ENCODE measurements around the gene CEP131.

DNA sequence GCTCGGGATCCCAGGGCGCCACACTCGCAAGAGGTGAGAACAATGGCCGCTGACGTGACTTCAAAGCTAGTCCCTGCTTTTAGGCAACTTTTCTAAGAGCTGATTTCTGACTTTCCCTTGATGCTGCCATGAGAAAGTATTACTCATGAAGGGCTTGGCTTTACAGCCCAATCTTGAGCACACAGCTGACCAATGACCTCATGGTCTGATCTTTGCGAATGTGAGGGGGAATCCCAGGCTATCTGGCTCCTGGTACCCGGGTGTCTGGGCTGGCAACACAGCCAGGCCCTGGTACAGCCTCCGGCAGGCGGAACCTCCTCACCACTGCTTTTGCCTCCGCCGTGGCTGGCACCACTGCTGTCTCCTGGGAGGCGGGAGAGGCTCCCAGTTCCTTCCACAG lies 33.9 kb upstream of the CEP131 start:
- TF ChIP-seq, protein P1, sequence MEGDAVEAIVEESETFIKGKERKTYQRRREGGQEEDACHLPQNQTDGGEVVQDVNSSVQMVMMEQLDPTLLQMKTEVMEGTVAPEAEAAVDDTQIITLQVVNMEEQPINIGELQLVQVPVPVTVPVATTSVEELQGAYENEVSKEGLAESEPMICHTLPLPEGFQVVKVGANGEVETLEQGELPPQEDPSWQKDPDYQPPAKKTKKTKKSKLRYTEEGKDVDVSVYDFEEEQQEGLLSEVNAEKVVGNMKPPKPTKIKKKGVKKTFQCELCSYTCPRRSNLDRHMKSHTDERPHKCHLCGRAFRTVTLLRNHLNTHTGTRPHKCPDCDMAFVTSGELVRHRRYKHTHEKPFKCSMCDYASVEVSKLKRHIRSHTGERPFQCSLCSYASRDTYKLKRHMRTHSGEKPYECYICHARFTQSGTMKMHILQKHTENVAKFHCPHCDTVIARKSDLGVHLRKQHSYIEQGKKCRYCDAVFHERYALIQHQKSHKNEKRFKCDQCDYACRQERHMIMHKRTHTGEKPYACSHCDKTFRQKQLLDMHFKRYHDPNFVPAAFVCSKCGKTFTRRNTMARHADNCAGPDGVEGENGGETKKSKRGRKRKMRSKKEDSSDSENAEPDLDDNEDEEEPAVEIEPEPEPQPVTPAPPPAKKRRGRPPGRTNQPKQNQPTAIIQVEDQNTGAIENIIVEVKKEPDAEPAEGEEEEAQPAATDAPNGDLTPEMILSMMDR (conservative IDR thresholded peaks at IDR 0.05; ENCODE audit: low read depth, low read length), result no peak
- TF ChIP-seq FOS (IDR thresholded peaks at IDR 0.05; ENCODE audit: low read depth, low read length) (no peak), POLR2A (IDR thresholded peaks at IDR 0.05; ENCODE audit: low read depth, low read length) (no peak), CEBPB (IDR thresholded peaks at IDR 0.05; ENCODE audit: low read depth, low read length) (no peak)

All from IMR-90 (cell line).